ENCODE measurements around the gene CALN1.
"Not testable (repeated sequence)": the region's sequence is repeated elsewhere in the genome, so short reads cannot be mapped to it uniquely, and the experiment has no call there.

The CALN1 gene

GRCh38 chr7:71750290-71750689, 661.8 kb downstream of the CALN1 start:
- no peak for DNase-seq (ENCODE audit: low read depth in 2 of 2)

DNA sequence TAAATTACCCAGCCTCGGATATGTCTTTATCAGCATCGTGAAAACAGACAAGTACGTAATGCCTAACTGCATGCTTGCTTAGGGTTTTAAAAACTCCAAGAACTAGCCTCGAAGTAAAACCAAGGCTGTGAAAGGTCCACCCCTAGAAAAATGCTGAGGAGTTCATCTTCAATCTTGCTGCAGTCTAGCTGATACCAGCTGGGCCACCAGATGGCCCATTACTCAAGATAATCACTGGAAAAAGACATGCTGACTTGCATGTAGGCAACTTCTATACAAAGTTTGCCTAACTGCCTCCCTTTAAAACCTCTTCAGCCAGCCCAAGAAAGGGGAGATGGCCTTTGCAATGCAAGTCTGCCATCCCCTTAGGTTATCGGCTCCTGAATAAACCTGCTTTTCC, 666.1 kb downstream of the CALN1 start:
- DNase-seq (ENCODE audit: low read depth in 2 of 2): no peak

DNA sequence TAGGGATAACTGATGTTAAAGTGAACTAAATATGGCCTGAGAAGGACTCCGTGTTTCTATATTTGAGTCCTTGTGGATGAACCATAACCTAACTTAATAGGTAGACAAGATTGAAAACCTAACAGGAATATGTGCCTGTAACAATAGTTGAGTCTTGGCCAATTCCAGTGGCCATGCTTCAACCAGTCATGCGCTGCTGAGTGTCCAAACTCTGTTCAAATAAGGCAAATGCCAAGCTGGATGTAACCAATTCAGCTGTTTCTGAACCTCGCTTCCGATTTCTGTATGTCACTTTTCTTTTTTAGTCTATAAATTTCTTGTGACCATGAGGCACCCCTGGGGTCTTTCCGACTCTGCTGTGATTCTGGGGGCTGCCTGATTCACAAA, 672.0 kb downstream of the CALN1 start:
- no peak for DNase-seq (ENCODE audit: low read depth in 2 of 2)

- no peak for DNase-seq (ENCODE audit: low read depth in 2 of 2)
Measured at GRCh38 chr7:71739520-71740173, 672.5 kb downstream of the CALN1 start.

GRCh38 chr7:71737931-71738540, 674.1 kb downstream of the CALN1 start:
- DNase-seq (ENCODE audit: low read depth in 2 of 2): not testable (repeated sequence)

- DNase-seq (ENCODE audit: low read depth in 2 of 2): no peak
Measured at GRCh38 chr7:71735961-71736556, 676.1 kb downstream of the CALN1 start.

DNA sequence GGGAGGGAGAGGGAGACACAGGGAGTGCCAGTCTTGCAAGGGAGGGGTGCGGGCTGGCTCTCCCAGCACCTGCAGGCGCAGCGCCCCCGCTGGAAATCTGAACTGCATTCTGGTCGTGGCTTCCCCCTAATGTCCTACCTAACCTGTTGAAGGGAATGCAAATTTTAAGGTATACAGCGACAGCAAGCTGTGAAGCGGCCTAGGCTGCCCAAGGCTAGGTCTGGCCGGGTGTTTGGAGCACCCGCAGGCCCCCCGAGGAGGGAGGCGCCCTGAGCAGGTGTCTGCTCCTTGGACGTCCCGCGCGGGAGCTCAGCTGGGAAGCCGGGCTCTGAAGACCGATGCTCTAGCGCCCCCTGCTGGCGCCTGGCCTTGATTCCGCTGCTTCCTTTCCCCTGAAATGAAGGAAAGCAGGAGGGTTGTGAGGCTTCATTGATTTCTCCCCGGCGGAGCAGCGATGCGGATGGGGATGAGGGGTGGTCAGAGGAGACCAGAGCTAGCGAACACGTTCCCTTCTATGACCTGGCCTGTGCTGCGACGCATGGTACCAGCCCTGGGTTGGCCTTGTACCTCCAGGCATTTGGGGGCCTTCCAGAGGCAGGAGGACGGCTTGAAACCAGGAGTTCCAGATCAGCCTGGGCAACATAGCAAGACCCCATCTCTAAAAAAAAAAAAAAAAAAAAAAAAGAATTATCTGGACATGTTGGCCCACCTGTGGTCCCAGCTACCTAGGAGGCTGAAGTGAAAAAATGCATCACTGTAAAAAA, 678.8 kb downstream of the CALN1 start:
- DNase-seq (ENCODE audit: low read depth in 2 of 2): peak in 1 of 2 donors; percentile 2

GRCh38 chr7:71731740-71732139, 680.4 kb downstream of the CALN1 start:
- no peak for DNase-seq (ENCODE audit: low read depth in 2 of 2)
